HG02642 (cell line): Measurements from ENCODE around the gene RASAL2.
"Not testable (repeated sequence)": the region's sequence is repeated elsewhere in the genome, so short reads cannot be mapped to it uniquely, and the experiment has no call there.

ENCODE experiments used
- ATAC-seq: cut with Tn5 transposase; IDR thresholded peaks from one replicate; pipeline ENCODE4 v1.9.1; 2021; ENCODE audit warnings: mild to moderate bottlenecking; ENCODE audit not compliant: unreplicated experiment, poor library complexity

The RASAL2 gene

DNA sequence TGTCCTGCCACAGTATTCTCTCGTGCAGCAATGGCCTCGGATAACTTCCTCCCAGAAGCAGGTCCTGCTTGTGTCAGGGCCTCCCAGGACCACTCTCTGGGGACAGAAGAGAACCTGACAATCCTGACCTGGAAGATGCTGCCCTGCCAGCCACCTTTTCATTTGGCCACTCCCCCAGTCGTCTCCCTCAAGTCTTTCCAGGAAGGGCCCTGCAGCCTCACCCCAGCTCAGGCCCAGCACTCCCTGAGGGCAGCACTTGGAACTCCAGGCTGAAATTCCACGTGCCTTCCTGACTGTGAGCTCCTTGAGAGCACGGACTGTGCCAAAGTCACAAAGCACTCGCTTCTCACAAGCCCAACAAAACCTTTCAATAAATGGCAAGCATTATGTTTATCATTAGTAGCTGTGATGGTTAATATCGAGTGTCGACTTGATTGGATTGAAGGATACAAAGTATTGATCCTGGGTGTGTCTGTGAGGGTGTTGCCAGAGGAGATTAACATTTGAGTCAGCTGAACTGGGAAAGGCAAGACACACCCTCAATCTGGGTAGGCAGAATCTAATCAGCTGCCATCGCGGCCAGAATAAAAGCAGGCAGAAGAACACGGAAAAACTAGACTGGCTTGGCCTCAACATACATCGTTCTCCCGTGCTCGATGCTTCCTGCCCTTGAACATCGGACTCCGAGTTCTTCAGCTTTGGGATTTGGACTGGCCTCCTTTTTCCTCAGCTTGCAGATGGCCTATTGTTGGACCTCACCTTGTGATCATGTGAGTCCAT, 405.2 kb downstream of the RASAL2 start:
- no peak for ATAC-seq

DNA sequence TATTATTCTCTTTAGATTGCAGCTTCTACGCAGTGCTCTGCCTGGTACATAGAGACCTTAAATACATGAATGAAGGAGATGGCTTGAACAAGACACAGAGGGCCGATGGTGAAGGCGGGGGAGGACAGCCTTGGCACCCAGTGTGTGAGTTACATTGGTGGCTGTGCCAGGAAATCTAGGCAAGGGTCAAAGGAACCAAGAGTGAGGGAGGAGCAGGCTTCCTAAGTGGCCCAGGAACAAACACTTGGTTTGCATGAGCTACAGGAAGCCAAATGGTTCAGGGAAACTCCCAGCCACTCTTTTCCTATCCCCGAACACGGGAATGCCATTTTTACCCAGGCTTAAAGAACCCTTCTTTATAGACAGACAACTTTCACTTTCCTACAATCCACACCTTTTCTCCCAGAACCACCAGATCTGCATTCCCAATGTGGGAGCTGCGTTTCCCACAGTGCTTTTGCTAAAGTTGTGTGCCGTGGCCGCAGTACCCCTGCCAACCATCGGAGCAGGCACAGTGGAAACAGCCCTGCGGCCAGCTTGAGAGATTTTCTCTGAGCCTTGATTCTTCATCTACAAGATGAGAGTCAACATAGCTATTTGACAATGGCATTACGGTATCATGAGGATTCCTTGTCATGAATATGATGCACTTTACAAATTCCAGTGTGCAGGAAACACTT, 406.3 kb downstream of the RASAL2 start:
- no peak for ATAC-seq

GRCh38 chr1:178500936-178501554, 407.1 kb downstream of the RASAL2 start:
- ATAC-seq: no peak

DNA sequence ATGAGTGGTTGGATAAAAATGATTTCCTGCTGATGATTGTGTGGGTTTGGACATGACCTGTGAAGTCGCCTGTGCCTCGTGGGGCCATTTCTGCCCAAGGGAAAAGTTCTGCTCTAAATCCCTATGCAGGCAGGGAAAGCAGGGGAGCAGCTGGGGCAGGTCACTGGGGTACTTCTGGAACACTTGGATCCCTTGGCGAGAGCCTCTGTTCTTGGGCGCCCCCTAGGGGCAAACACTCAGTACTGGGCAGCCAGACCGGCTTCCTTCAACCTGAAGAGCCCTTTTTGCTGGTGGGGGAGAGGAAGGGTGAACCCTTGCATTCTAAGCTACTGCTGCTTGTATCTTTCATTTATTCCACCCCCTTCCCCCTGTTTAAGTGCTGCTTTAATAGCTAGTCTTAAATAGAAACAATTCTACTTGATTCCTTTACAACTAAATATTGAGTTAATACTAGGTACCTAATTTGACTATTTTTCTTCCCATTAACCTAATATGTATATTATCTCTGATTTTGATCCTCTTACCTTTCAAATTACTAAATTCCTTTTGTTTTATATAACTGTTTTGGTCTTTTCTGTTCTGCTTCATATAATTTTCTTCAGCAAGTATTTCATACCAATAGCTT, 407.9 kb downstream of the RASAL2 start:
- ATAC-seq: peak; percentile 83

- ATAC-seq: no peak
Observed at GRCh38 chr1:178502330-178502714, 408.4 kb downstream of the RASAL2 start.

DNA sequence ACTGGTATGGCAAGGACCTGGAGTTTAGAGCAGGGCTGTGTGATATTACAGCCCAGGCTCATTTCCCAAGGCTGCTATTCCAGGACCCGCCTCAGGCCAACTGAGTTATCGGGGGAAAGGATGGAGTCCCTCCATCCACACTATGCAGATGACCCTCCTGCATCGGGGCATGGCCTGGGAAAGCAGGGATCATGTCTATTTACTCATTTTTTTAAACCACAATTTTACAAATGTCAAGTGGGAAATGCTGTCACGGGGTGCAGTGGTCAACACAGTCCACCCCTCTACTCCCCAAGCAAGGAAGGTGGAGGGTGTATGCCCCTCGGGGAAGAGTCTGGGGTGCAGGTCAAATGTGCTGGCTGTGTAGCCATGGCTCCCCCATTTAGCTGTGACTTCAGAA, 409.0 kb downstream of the RASAL2 start:
- no peak for ATAC-seq

DNA sequence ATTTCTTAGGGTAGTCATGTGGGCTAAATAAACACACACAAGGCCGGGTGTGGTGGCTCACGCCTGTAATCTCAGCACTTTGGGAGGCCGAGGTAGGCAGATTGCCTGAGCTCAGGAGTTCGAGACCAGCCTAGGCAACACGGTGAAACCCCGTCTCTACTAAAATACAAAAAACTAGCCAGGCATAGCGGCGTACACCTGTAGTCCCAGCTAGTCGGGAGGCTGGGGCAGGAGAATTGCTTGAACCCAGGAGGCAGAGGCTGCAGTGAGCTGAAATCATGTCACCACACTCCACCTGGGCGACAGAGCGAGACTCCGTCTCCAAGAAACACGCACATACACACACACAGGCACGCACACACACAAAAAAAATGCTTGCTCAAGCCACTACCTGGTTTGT, 409.4 kb downstream of the RASAL2 start:
- not testable (repeated sequence) for ATAC-seq

- ATAC-seq: no peak
Observed at GRCh38 chr1:178503849-178504248, 409.9 kb downstream of the RASAL2 start.

DNA sequence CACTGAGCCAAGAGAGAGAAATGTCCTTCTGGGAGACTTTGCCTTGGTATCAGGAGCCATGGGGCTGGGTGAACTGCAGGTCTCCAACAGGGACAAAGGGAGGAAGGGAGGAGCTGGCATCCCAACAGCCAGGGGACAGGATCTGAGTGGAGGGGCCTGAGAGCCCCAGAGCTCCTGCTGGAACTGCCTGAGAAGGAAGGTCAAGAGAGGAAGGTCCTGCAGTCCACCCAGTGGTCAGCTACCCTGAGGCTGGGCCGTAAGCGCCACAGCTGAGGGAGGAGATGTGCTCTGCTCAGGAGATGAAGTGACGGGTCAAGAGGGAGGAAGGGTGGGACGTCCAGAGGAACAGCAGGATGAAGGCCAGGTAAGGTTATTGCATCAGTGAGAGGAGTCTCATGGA, 410.4 kb downstream of the RASAL2 start:
- ATAC-seq: no peak

DNA sequence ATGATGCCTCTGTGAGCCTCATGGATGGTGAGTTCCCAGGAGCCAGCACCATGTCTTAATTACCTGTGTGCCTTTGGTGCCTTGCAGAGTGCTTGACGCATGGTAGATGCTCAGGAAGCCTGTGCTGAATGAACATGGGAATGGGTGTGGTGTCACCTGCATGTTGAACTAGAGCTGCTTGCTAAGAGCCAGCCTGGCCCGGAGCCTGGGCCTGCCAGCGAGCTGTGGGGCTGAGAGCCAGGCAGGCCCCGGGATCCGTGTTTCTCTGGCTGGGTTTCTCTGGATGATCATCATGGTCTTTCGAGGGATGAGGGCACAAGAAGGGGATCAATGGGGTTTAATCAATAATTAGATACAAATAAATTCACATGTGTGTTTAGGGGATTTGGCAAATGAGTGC, 412.3 kb downstream of the RASAL2 start:
- ATAC-seq: no peak

DNA sequence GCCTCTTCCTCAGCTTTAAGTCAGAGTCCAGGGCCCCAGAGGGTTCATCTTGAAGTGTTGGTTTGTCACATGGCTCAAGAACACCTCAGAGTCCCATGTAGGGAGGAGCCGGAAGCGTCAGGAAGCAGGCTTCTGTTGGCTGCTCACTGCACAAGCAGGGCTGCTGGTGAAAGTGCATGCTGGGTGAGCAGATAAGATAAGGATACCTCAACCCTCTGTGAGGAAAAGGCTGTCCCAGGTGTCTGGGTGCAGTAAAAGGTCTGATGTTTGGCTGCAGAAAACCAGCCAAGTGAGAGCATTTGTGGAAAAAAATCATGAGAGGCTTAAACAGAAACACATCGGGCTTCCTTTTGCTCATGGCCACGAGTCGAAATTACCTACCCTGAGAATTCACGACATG, 412.8 kb downstream of the RASAL2 start:
- ATAC-seq: no peak

GRCh38 chr1:178509414-178510007, 415.6 kb downstream of the RASAL2 start:
- ATAC-seq: no peak

- ATAC-seq: no peak
Observed at GRCh38 chr1:178510155-178510554, 416.3 kb downstream of the RASAL2 start.

DNA sequence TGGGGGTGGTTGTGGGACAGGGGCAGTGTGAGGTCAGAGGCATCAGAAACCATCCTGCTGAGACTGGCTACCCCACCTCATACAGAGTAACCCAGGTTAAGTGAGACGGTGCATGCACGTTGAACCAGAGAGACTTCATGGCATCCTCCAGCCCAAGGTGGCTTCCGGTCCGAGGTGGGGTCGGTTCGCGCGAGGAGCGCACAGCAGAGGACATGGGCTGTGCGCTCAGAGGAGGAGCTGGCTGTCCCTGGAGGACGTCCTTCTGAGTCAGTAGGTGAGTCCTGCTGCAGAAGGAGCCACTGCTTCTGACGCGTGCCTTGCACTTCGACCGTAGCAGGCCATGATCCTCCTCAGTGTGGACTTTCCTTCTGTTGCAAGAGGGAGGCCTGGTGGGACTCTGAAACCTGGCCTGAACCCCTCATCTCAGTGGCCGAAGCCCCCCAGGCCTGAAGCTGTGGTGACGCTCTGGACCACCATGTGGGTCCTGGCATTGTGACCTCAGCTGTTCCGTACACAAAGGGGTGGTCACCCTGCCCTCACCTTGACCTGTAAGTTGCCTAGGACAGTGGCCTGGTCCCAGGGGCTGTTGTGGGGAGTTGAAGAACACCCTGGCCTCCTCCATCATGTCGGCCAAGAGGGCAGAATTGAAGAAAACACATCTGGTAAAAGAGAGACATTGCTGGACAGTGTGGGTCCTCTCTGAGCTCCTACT, 418.8 kb downstream of the RASAL2 start, which contains the start of gene TEX35:
TEX35 (plus strand) TSS at position 544 of the 712 bp plus-strand sequence; CDS start at position 624, 80 bp downstream.
- no peak for ATAC-seq

DNA sequence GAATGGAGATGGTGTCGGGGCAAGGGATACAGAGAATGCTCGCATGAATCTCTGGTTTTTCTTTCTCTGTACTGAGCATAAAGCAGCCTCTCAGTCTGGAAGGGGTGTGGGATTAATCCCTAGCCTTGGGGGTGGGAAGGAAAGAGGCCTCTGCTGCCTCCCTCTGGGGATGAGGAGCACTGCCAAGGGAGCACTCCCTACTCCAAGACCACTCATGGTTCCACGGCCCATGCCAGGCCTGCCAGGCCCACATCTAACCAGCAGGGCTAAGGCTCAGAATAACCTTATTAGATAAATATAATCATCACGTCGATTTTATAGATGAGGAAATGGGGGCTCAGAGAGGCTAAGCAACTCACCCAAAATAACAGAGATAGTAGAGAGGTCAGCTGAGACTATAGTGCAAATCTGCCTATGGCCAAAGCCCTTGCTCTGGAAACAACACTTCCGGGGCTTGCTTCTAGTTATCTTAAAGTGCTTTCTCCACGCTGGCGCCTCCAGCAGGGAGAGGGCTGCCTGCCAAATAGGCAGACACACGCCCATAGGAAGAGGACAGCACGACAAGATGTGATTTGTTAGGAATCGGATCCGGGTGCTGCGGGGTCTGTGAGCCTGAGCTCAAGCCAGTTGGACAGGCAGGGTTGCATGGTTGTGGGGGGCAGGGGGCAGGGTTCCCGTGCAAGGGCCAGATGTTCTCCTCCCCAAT, 419.5 kb downstream of the RASAL2 start:
- ATAC-seq: no peak

DNA sequence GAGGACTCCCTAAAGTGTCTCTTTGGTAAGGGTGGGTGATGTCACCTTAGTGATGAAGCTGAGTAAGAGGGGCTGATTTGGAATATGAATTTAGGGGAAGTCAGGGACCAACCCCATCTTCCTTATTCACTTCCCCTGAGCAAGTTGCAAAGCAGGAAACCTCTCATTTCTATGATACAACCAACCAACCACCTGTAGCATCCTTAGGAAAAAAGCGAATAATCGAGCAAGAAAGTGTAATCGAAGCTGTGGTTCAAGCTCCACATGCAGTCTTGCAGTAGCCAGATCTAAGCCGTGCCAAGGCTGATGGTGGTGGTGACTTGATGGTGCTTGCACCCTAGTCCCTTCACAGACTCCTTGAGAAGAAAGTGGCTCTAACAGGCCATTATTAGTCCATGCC, 422.2 kb downstream of the RASAL2 start:
- ATAC-seq: no peak

DNA sequence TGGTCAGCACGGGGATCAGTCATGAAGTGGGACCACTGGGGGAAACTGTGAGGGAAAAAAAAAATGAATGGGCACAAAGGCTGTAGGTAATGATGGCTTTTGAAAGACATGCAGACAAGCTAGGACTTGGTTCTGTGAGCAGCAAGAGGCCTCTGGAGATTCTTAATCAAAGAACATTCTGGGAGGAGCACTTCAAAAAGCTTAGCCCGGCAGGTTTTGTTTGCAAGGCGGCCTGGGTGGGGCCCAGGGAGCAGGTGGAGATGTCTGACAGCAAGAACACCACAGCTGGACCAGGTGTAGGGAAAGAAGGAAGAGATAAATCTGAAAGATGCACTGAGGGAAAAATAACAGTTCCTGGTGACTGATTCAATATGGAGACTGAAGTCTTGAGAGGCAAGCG, 425.0 kb downstream of the RASAL2 start:
- ATAC-seq: no peak

- ATAC-seq: no peak
Observed at GRCh38 chr1:178520803-178521202, 426.9 kb downstream of the RASAL2 start.

DNA sequence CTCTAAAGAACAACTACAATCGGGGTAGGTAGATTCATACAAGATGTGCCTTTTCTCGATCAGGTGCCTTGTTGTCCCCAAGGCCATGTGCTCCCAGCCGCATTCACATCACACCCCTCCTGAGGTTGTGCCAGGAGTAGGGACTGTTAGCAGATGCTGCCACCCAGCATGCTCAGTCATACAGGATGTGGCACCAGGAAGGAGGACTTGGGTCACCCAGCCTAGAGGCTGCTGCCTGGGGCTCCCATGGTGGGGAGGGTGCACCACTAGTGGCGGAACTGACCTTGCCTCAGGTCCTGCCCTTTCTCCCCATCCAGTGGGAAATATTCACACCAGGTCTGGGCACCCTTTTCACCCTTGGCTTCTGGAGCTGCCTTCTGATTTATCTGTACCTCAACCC, 427.3 kb downstream of the RASAL2 start:
- ATAC-seq: no peak
